Heart left ventricle (tissue), 13 donors: ENCODE data around the gene GARIN5B.

Source experiments
- POLR2A ChIP-seq, 2 donors: fragments of 450-650 bp; IDR thresholded peaks; one replicate each; pipeline ENCODE4 v1.6.1; 2017; ENCODE audit warnings: antibody characterized with exemption in 2 of 2, mild to moderate bottlenecking in 2 of 2, moderate library complexity in 2 of 2
- TF ChIP-seq, protein P1 (sequence below), 12 donors: fragments of 200-600 bp; sonication (generic) in 4 of 12; IDR thresholded peaks; one replicate each; pipeline versions ENCODE4 v1.5.0 to v1.8.0; 2018 to 2022; ENCODE audit warnings: antibody characterized with exemption in 12 of 12, mild to moderate bottlenecking in 5 of 12
- donor health status: ischemic (EF 13 %, LVEDD 7.1; RV severe dilation, severe dysfunction).
- donor health status: DM: no; HTN: yes; CAD: no.
- donor health status: DM: no; HTN: no; CAD: no.
- donor health status: ischemic (EF 25% LVEDD 6.9; RV normal size, moderate dysfunction).
- donor health status: ischemic (EF 25% LVEDD 5.7; RV mildly dilated, moderate dysfunction).
- donor health status: ischemic (EF 35%, LVEDD 5.7; RV mildly dilated, moderate dysfunction).
- donor health status: nonischemic (EF 11% LVEDD 7.7; RV severe dilation, severe dysfunction).
- donor health status: DM: yes; HTN: yes; CAD: no.
- donor health status: PGD.
- donor health status: ischemic (EF 29% LVEDD 5.4; RV normal size, mild dysfunction).
- donor health status: nonischemic (EF 23%, LVEDD 6.1; RV moderate dilation, normal function).

GRCh38 chr19:55407800-55408532 is 44.9 kb upstream of the GARIN5B start:
- TF ChIP-seq, protein P1, sequence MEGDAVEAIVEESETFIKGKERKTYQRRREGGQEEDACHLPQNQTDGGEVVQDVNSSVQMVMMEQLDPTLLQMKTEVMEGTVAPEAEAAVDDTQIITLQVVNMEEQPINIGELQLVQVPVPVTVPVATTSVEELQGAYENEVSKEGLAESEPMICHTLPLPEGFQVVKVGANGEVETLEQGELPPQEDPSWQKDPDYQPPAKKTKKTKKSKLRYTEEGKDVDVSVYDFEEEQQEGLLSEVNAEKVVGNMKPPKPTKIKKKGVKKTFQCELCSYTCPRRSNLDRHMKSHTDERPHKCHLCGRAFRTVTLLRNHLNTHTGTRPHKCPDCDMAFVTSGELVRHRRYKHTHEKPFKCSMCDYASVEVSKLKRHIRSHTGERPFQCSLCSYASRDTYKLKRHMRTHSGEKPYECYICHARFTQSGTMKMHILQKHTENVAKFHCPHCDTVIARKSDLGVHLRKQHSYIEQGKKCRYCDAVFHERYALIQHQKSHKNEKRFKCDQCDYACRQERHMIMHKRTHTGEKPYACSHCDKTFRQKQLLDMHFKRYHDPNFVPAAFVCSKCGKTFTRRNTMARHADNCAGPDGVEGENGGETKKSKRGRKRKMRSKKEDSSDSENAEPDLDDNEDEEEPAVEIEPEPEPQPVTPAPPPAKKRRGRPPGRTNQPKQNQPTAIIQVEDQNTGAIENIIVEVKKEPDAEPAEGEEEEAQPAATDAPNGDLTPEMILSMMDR (IDR thresholded peaks at IDR 0.05), result no peak
- TF ChIP-seq POLR2A (IDR thresholded peaks at IDR 0.05), result peak in 1 of 2 donors; percentile 70
